H1 (cell line): ENCODE results near the gene MAP2K1. TPM values are rescaled to one million over a fixed set of nuclear protein-coding genes. Genes with fewer than 3 reads are reported as not detected.

Experiments used
- CHD1 ChIP-seq: IDR thresholded peaks from 2 replicates; pipeline ENCODE4 v1.6.1; 2012; ENCODE audit warnings: low read depth, low read length, improper control_type of control experiment
- EGR1 ChIP-seq: IDR thresholded peaks from 2 replicates; pipeline ENCODE4 v1.6.1; 2011; ENCODE audit warnings: low read depth, low read length, borderline replicate concordance
- KDM5A ChIP-seq: fragments of 200-600 bp; IDR thresholded peaks from 2 replicates; pipeline ENCODE4 v1.7.1; 2012; ENCODE audit warnings: mild to moderate bottlenecking, low read length, inconsistent platforms, mixed read lengths
- SUZ12 ChIP-seq: fragments of 200-600 bp; sonication (generic); IDR thresholded peaks from 2 replicates; pipeline ENCODE4 v1.6.1; 2012; ENCODE audit warnings: mild to moderate bottlenecking, inconsistent platforms, low read length, moderate library complexity, mixed read lengths
- polyA plus RNA-seq, 7 experiments: library from polyadenylated mRNA; depleted of rRNA in 3 of 7; stranded (reverse) in 5 of 7; unstranded in 2 of 7; fragments of >200 nt in 5 of 7; fragments of 200-250 nt in 2 of 7; gene quantifications; 1 replicate in 5 of 7; 2 replicates in 1 of 7; 4 replicates in 1 of 7; pipeline versions ENCODE4 v1.2.1 to v1.2.3, GENCODE V29; 2011 to 2013; ENCODE audit warnings: missing spikeins in 2 of 7, mixed read lengths in 2 of 7
- total RNA-seq: library from RNA; stranded (reverse); fragmentation: NEBNext Ultra II Directional; extraction: Animal tissue kit (Norgen Biotek cat#: 25700); gene quantifications from 2 replicates; pipeline ENCODE4 v1.2.1, GENCODE V29; 2021

The MAP2K1 gene
- total and polyA plus RNA-seq, 2 of the 8 experiments (the other 6 are each of a cell fraction or from before 2014, with no cell fraction given) = 54.7 to 78.2 TPM

DNA sequence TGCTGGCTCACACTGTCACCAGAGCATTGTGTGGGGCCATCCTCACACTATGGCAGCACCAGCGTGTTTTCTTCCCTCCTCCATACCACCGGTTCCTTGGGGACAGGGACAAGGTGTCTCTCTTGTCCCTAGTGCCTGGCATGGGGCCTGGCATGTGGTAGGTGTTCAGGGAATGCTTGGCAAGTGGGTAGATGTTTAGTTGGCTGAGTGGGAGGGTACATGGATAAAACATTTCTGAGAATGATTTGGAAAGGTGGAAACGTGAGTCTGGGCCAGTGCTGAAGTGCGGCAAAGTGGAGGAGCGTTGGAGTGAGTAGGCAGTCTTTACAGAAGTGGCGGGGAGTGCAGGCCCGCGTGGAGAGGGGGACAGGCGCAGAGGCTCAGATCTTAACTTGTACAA lies 95.8 kb downstream of the MAP2K1 start (continued):
- no peak for TF ChIP-seq EGR1
- TF ChIP-seq SUZ12 = no peak
- no peak for TF ChIP-seq CHD1
- no peak for TF ChIP-seq KDM5A
